Neural progenitor cell (in vitro differentiated cells): ENCODE data around the gene PPM1A. TPM values are rescaled to one million over a fixed set of nuclear protein-coding genes. Genes with fewer than 3 reads are reported as not detected.

Experiments used
- DNase-seq: peaks from one replicate; pipeline ENCODE4 v3.0.0-alpha.2; 2016; ENCODE audit warnings: low spot score
- H2AFZ ChIP-seq: fragments of 200-600 bp; sonication (generic); replicated peaks from 2 replicates; pipeline ENCODE4 v1.6.1; 2016; ENCODE audit warnings: antibody characterized with exemption
- H3F3A ChIP-seq: fragments of 200-600 bp; sonication (generic); 2 replicates; pipeline ENCODE4 v1.6.1; 2016; ENCODE audit warnings: antibody characterized with exemption, low read depth
- H3K27ac ChIP-seq: fragments of 200-600 bp; sonication (generic); 2 replicates; pipeline ENCODE4 v1.5.1; 2016; ENCODE audit warnings: mild to moderate bottlenecking
- H3K27me3 ChIP-seq: fragments of 200-600 bp; sonication (generic); 2 replicates; pipeline ENCODE4 v1.6.1; 2016; ENCODE audit warnings: mild to moderate bottlenecking, moderate library complexity
- H3K36me3 ChIP-seq: fragments of 200-600 bp; sonication (generic); 2 replicates; pipeline ENCODE4 v1.5.1; 2016
- H3K4me1 ChIP-seq: fragments of 200-600 bp; sonication (generic); 2 replicates; pipeline ENCODE4 v1.6.1; 2016; ENCODE audit warnings: mixed run types
- H3K4me2 ChIP-seq: fragments of 200-600 bp; sonication (generic); 2 replicates; pipeline ENCODE4 v1.6.1; 2016
- H3K4me3 ChIP-seq: fragments of 200-600 bp; sonication (generic); 2 replicates; pipeline ENCODE4 v1.5.1; 2016
- H3K79me2 ChIP-seq: fragments of 200-600 bp; sonication (generic); 2 replicates; pipeline ENCODE4 v1.6.1; 2016; ENCODE audit warnings: low read depth
- H3K9ac ChIP-seq: fragments of 200-600 bp; sonication (generic); 2 replicates; pipeline ENCODE4 v1.6.1; 2016
- H3K9me3 ChIP-seq: fragments of 200-600 bp; sonication (generic); 2 replicates; pipeline ENCODE4 v1.5.1; 2016; ENCODE audit warnings: low read depth
- H4K20me1 ChIP-seq: fragments of 200-600 bp; sonication (generic); 2 replicates; pipeline ENCODE4 v1.6.1; 2016; ENCODE audit warnings: low read depth
- H3K27ac Mint-ChIP-seq: 3 replicates; pipeline ENCODE4 v1.8.0; 2021; ENCODE audit warnings: mixed read lengths
- H3K27me3 Mint-ChIP-seq: 2 replicates; pipeline ENCODE4 v1.8.0; 2022; ENCODE audit warnings: low read depth, mild to moderate bottlenecking, inconsistent platforms, moderate library complexity, mixed read lengths; ENCODE audit not compliant: insufficient read depth
- H3K36me3 Mint-ChIP-seq: 3 replicates; pipeline ENCODE4 v1.8.0; 2021; ENCODE audit warnings: mixed read lengths
- H3K4me1 Mint-ChIP-seq: 3 replicates; pipeline ENCODE4 v1.8.0; 2021; ENCODE audit warnings: mixed read lengths
- H3K4me3 Mint-ChIP-seq: 3 replicates; pipeline ENCODE4 v1.8.0; 2021; ENCODE audit warnings: mild to moderate bottlenecking, moderate library complexity, mixed read lengths
- H3K9me3 Mint-ChIP-seq: 3 replicates; pipeline ENCODE4 v1.8.0; 2020; ENCODE audit warnings: mixed read lengths
- CTCF ChIP-seq: fragments of 200-600 bp; sonication (generic); IDR thresholded peaks from 2 replicates; pipeline ENCODE4 v1.5.1; 2017; ENCODE audit warnings: antibody characterized with exemption, mild to moderate bottlenecking
- EZH2 ChIP-seq: fragments of 200-600 bp; sonication (generic); IDR thresholded peaks from 2 replicates; pipeline ENCODE4 v1.6.1; 2017; ENCODE audit warnings: antibody characterized with exemption, mild to moderate bottlenecking, moderate library complexity
- EZH2phosphoT487 ChIP-seq: fragments of 200-600 bp; sonication (generic); IDR thresholded peaks from 2 replicates; pipeline ENCODE4 v1.6.1; 2017; ENCODE audit warnings: antibody characterized with exemption
- total RNA-seq: library from RNA; depleted of rRNA; stranded (reverse); fragments of >200 nt; gene quantifications from 2 replicates; pipeline ENCODE4 v1.2.3, GENCODE V29; 2015; ENCODE audit warnings: low replicate concordance

The PPM1A gene
- total RNA-seq, 1 donor from 2014 or later: 55.0 TPM

- Mint-ChIP-seq H3K4me3 (no peak overlapping the region), H3K4me1 (peaks cover 30% of the 10 kb centered on the region), H3K27ac (no peak overlapping the region), H3K9me3 (no peaks in the 10 kb centered on the region), H3K36me3 (no peaks in the 10 kb centered on the region), H3K27me3 (peaks cover 3% of the 10 kb centered on the region)
- Histone ChIP-seq H3K36me3 (no peaks in the 10 kb centered on the region), H2AFZ (no peak overlapping the region), H3K27ac (no peak overlapping the region), H3K4me3 (no peak overlapping the region), H3K4me2 (no peak overlapping the region), H3F3A (peaks cover 7% of the 10 kb centered on the region), H4K20me1 (no peaks in the 10 kb centered on the region), H3K79me2 (no peaks in the 10 kb centered on the region), H3K27me3 (no peaks in the 10 kb centered on the region), H3K9ac (no peak overlapping the region), H3K4me1 (peaks cover 30% of the 10 kb centered on the region), H3K9me3 (no peaks in the 10 kb centered on the region)
- DNase-seq: no peak
- TF ChIP-seq EZH2phosphoT487 (no peak), CTCF (no peak), EZH2 (no peak)
Measured at GRCh38 chr14:60214003-60214402, 35.0 kb upstream of the PPM1A start.

GRCh38 chr14:60214415-60215126, 34.5 kb upstream of the PPM1A start:
- Histone ChIP-seq H3K27ac (no peak overlapping the region), H3F3A (peaks cover 7% of the 10 kb centered on the region), H3K4me1 (peaks cover 30% of the 10 kb centered on the region), H3K4me3 (no peak overlapping the region), H2AFZ (peak overlapping the region; percentile 1), H3K9me3 (no peaks in the 10 kb centered on the region), H3K9ac (no peak overlapping the region), H3K36me3 (no peaks in the 10 kb centered on the region), H3K79me2 (no peaks in the 10 kb centered on the region), H3K4me2 (no peak overlapping the region), H4K20me1 (no peaks in the 10 kb centered on the region), H3K27me3 (no peaks in the 10 kb centered on the region)
- Mint-ChIP-seq H3K9me3 (no peaks in the 10 kb centered on the region), H3K27ac (no peak overlapping the region), H3K27me3 (peaks cover 3% of the 10 kb centered on the region), H3K4me1 (peaks cover 30% of the 10 kb centered on the region), H3K4me3 (no peak overlapping the region), H3K36me3 (no peaks in the 10 kb centered on the region)
- TF ChIP-seq EZH2: no peak
- DNase-seq: no peak

- Histone ChIP-seq H4K20me1 (no peaks in the 10 kb centered on the region), H3K4me2 (no peak overlapping the region), H3K4me1 (peaks cover 29% of the 10 kb centered on the region), H3K9ac (no peak overlapping the region), H3K27ac (no peak overlapping the region), H2AFZ (peak overlapping the region; percentile 1), H3F3A (peaks cover 7% of the 10 kb centered on the region), H3K4me3 (no peak overlapping the region), H3K9me3 (no peaks in the 10 kb centered on the region), H3K36me3 (no peaks in the 10 kb centered on the region), H3K79me2 (no peaks in the 10 kb centered on the region), H3K27me3 (no peaks in the 10 kb centered on the region)
- Mint-ChIP-seq H3K36me3 (no peaks in the 10 kb centered on the region), H3K9me3 (no peaks in the 10 kb centered on the region), H3K4me1 (peaks cover 27% of the 10 kb centered on the region), H3K27ac (no peak overlapping the region), H3K4me3 (no peak overlapping the region), H3K27me3 (peaks cover 3% of the 10 kb centered on the region)
- DNase-seq: no peak
- TF ChIP-seq EZH2phosphoT487: no peak
- TF ChIP-seq EZH2: no peak
- TF ChIP-seq CTCF: no peak
Measured at GRCh38 chr14:60215127-60215444, 33.9 kb upstream of the PPM1A start.
